C4-2B (cell line): ENCODE measurements around the gene L3MBTL1.

Experiments
- ZFX ChIP-seq: fragments of 450-650 bp; IDR thresholded peaks from 2 replicates; pipeline ENCODE4 v1.6.1; 2017
- TF ChIP-seq, protein P1 (sequence below): fragments of 450-650 bp; conservative IDR thresholded peaks from 2 replicates; pipeline ENCODE4 v1.5.1; 2017; ENCODE audit warnings: mild to moderate bottlenecking

- TF ChIP-seq, protein P1, sequence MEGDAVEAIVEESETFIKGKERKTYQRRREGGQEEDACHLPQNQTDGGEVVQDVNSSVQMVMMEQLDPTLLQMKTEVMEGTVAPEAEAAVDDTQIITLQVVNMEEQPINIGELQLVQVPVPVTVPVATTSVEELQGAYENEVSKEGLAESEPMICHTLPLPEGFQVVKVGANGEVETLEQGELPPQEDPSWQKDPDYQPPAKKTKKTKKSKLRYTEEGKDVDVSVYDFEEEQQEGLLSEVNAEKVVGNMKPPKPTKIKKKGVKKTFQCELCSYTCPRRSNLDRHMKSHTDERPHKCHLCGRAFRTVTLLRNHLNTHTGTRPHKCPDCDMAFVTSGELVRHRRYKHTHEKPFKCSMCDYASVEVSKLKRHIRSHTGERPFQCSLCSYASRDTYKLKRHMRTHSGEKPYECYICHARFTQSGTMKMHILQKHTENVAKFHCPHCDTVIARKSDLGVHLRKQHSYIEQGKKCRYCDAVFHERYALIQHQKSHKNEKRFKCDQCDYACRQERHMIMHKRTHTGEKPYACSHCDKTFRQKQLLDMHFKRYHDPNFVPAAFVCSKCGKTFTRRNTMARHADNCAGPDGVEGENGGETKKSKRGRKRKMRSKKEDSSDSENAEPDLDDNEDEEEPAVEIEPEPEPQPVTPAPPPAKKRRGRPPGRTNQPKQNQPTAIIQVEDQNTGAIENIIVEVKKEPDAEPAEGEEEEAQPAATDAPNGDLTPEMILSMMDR = no peak
- TF ChIP-seq ZFX = no peak
These were observed 57.0 kb downstream of the L3MBTL1 start for GRCh38 chr20:43564455-43564854.
